ENCODE data around the gene CCL22.

Gene CCL22, protein sequence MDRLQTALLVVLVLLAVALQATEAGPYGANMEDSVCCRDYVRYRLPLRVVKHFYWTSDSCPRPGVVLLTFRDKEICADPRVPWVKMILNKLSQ

DNA sequence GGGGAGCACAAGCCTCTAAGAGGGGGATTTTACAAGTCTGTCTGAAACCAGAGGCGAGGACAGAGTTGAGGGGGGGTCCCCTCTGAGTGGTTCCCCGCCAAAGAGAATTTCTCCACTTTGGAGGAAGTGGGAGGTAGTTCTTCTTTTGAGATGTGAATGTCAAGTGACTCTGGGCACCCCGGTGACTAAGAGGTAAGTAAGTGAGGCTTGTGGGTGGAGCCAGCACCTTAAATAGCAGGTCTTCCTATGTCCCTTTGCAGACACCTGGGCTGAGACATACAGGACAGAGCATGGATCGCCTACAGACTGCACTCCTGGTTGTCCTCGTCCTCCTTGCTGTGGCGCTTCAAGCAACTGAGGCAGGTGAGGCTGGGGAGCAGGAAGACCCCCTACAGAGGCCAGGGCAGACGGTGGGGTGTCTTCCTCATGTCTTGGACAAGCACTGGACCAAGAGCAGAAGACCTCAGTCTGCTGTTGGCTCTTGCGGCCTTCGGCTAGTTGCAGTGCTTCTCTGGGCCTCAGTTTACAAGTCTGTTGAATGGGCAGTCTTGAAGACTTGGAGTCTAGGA lies at the start of gene CCL22:
Gene CCL22, plus strand, starts transcription at position 257 of the 569 bp plus-strand sequence. Its CDS starts 34 bp downstream, at position 291.
- in situ Hi-C loops (cut with HindIII; ENCODE audit: low sequenced_read_pairs), result no loop called here
- TF ChIP-seq, protein P1, sequence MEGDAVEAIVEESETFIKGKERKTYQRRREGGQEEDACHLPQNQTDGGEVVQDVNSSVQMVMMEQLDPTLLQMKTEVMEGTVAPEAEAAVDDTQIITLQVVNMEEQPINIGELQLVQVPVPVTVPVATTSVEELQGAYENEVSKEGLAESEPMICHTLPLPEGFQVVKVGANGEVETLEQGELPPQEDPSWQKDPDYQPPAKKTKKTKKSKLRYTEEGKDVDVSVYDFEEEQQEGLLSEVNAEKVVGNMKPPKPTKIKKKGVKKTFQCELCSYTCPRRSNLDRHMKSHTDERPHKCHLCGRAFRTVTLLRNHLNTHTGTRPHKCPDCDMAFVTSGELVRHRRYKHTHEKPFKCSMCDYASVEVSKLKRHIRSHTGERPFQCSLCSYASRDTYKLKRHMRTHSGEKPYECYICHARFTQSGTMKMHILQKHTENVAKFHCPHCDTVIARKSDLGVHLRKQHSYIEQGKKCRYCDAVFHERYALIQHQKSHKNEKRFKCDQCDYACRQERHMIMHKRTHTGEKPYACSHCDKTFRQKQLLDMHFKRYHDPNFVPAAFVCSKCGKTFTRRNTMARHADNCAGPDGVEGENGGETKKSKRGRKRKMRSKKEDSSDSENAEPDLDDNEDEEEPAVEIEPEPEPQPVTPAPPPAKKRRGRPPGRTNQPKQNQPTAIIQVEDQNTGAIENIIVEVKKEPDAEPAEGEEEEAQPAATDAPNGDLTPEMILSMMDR (IDR thresholded peaks at IDR 0.05; ENCODE audit: low read depth, low read length, missing control alignments), result no peak
- H3K4me3 ChIP-seq (ENCODE audit: low read depth, low read length), result no peak within 1 kb of the TSS
- no peak for DNase-seq (ENCODE audit: low read depth)

DNA sequence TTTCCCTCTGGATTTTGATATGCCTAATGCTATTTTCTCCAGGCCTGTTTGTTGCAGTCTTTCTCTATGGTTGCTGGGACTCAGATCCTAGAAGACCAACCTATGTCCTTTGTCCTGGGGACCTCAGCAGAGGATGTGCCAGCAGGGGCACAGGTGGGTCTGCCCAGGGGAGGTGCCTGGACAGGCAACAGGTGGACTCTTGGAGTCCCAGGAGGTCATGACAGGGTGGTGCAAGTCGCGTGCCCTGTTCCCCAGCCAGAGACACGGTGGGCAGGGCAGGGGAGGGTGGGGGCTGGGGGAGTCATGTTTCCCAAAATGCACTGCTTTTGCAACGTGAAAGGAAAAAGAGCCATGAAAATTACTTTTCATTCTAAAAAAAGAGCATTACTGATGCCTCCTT lies 47.8 kb upstream of the CCL22 start:
- DNase-seq (ENCODE audit: low read depth), result no peak
- TF ChIP-seq, protein P1 (IDR thresholded peaks at IDR 0.05; ENCODE audit: low read depth, low read length, missing control alignments), result no peak
- in situ Hi-C loops (cut with HindIII; ENCODE audit: low sequenced_read_pairs), result no loop called here
- no peak overlapping the region for H3K4me3 ChIP-seq (ENCODE audit: low read depth, low read length)

DNA sequence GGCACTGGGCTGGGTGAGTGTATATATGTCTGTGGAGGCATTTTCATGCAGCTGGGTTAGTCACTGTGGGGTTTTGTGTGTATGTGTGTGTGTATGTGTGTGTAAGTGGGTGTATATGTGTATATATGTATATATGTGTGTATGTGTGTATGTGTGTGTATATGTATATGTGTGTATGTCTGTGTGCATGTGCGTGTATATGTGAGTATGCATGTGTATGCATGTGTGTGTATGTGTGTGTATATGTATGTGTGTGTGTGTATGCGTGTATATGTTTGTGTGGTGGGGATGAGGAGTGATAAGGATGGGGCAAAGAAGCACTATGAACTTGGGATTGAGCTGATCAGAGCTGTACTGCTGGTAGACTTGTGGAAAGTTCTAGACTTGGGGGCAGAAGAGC lies 45.1 kb upstream of the CCL22 start:
- no peak overlapping the region for H3K4me3 ChIP-seq (ENCODE audit: low read depth, low read length)
- TF ChIP-seq, protein P1 (IDR thresholded peaks at IDR 0.05; ENCODE audit: low read depth, low read length, missing control alignments), result no peak
- DNase-seq (ENCODE audit: low read depth), result no peak
- in situ Hi-C loops (cut with HindIII; ENCODE audit: low sequenced_read_pairs), result no loop called here

DNA sequence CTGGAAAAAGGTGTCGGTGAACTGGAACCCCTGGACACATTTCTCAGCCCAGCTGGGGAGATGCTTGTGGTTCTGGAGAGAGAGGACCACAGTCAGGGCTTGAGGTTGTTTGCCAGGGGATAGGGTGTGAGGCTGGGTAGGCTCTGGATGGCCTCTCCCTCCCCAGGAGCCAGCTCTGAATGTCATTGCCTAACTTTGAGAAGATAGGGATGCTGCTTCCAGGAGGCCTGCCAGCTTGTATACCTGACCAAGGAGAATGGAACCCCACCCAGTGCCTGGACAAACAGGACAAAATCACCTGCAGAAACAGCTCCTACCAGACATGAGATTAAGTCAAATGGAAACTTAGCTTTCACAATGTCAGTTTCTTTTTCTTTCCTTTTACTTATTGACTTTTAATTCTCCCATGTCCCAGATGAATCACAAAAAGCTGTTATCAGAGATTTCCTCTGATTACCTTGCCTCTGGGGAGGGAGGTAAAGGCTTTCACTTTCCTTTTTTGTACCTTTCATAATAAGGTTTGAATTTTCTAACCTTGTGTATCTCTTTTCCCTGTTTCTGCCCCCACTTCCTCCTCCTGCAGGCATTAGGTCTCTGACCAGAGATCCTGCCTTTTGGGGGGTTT lies 44.3 kb upstream of the CCL22 start:
- DNase-seq (ENCODE audit: low read depth), result no peak
- no peak overlapping the region for H3K4me3 ChIP-seq (ENCODE audit: low read depth, low read length)
- TF ChIP-seq, protein P1 (IDR thresholded peaks at IDR 0.05; ENCODE audit: low read depth, low read length, missing control alignments), result no peak
- in situ Hi-C loops (cut with HindIII; ENCODE audit: low sequenced_read_pairs), result no loop called here

DNA sequence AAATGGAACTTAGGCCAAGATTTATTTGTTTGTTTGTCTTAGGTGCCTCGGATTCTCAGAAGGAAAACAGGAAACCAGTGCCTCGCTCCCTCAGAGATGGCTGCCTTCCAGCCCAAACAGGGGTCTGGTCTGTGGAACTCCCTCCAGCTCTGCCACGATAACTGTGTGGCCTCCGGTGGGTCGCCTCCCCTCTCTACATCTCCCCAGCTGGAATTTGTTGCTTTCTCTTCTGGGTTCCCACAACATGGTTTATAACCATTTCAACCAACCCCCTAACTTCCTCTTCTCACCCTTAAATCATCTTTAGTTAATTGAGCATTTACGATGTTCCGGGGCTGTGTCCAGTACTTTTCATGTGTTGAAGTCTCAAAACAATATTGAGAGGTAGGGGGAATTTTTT lies 43.2 kb upstream of the CCL22 start:
- in situ Hi-C loops (cut with HindIII; ENCODE audit: low sequenced_read_pairs), result no loop called here
- no peak for DNase-seq (ENCODE audit: low read depth)
- H3K4me3 ChIP-seq (ENCODE audit: low read depth, low read length), result no peak overlapping the region
- TF ChIP-seq, protein P1 (IDR thresholded peaks at IDR 0.05; ENCODE audit: low read depth, low read length, missing control alignments), result no peak

DNA sequence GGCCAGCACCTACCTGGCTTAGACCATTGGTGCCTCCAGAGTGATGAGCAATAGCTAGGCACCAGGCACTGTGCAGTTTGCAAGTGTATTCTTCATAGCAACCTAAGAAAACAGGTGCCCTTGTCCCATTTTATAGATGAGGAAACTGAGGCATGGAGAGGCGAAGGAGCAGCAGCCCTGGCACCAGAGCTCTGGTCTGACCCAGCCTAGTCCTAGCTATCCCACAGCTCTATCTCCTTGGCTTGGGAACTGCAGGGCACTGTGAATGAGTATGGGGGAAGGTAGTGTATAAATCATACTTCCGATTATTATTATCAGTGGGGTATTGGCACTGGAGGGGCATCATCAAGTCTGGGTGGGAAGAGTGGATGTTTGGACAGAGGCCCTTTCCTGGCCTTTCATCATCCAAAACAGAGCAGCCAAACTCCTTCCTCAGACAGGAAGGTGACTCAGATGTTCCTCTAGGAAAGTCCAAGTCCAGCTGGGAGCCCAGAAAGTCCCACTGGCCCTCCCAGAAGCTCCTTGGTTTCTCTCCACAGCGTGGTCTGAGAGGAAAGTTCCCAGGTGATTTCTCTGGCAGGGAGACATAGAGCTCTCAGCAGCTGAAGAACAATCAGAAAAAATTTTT lies 42.1 kb upstream of the CCL22 start:
- DNase-seq (ENCODE audit: low read depth), result peak; percentile 81
- in situ Hi-C loops (cut with HindIII; ENCODE audit: low sequenced_read_pairs), result no loop called here
- TF ChIP-seq, protein P1 (IDR thresholded peaks at IDR 0.05; ENCODE audit: low read depth, low read length, missing control alignments), result no peak
- H3K4me3 ChIP-seq (ENCODE audit: low read depth, low read length), result no peak overlapping the region
